Neural progenitor cell (in vitro differentiated cells): ENCODE data around the gene SAPCD1. TPM values are rescaled to one million over a fixed set of nuclear protein-coding genes. Genes with fewer than 3 reads are reported as not detected.
"Not testable (repeated sequence)": the region's sequence is repeated elsewhere in the genome, so short reads cannot be mapped to it uniquely, and the experiment has no call there.

Source experiments
- DNase-seq: peaks from one replicate; pipeline ENCODE4 v3.0.0-alpha.2; 2016; ENCODE audit warnings: low spot score
- H2AFZ ChIP-seq: fragments of 200-600 bp; sonication (generic); replicated peaks from 2 replicates; pipeline ENCODE4 v1.6.1; 2016; ENCODE audit warnings: antibody characterized with exemption
- H3F3A ChIP-seq: fragments of 200-600 bp; sonication (generic); 2 replicates; pipeline ENCODE4 v1.6.1; 2016; ENCODE audit warnings: antibody characterized with exemption, low read depth
- H3K27ac ChIP-seq: fragments of 200-600 bp; sonication (generic); 2 replicates; pipeline ENCODE4 v1.5.1; 2016; ENCODE audit warnings: mild to moderate bottlenecking
- H3K27me3 ChIP-seq: fragments of 200-600 bp; sonication (generic); 2 replicates; pipeline ENCODE4 v1.6.1; 2016; ENCODE audit warnings: mild to moderate bottlenecking, moderate library complexity
- H3K36me3 ChIP-seq: fragments of 200-600 bp; sonication (generic); 2 replicates; pipeline ENCODE4 v1.5.1; 2016
- H3K4me1 ChIP-seq: fragments of 200-600 bp; sonication (generic); 2 replicates; pipeline ENCODE4 v1.6.1; 2016; ENCODE audit warnings: mixed run types
- H3K4me2 ChIP-seq: fragments of 200-600 bp; sonication (generic); 2 replicates; pipeline ENCODE4 v1.6.1; 2016
- H3K4me3 ChIP-seq: fragments of 200-600 bp; sonication (generic); 2 replicates; pipeline ENCODE4 v1.5.1; 2016
- H3K79me2 ChIP-seq: fragments of 200-600 bp; sonication (generic); 2 replicates; pipeline ENCODE4 v1.6.1; 2016; ENCODE audit warnings: low read depth
- H3K9ac ChIP-seq: fragments of 200-600 bp; sonication (generic); 2 replicates; pipeline ENCODE4 v1.6.1; 2016
- H3K9me3 ChIP-seq: fragments of 200-600 bp; sonication (generic); 2 replicates; pipeline ENCODE4 v1.5.1; 2016; ENCODE audit warnings: low read depth
- H4K20me1 ChIP-seq: fragments of 200-600 bp; sonication (generic); 2 replicates; pipeline ENCODE4 v1.6.1; 2016; ENCODE audit warnings: low read depth
- H3K27ac Mint-ChIP-seq: 3 replicates; pipeline ENCODE4 v1.8.0; 2021; ENCODE audit warnings: mixed read lengths
- H3K27me3 Mint-ChIP-seq: 2 replicates; pipeline ENCODE4 v1.8.0; 2022; ENCODE audit warnings: low read depth, mild to moderate bottlenecking, inconsistent platforms, moderate library complexity, mixed read lengths; ENCODE audit not compliant: insufficient read depth
- H3K36me3 Mint-ChIP-seq: 3 replicates; pipeline ENCODE4 v1.8.0; 2021; ENCODE audit warnings: mixed read lengths
- H3K4me1 Mint-ChIP-seq: 3 replicates; pipeline ENCODE4 v1.8.0; 2021; ENCODE audit warnings: mixed read lengths
- H3K4me3 Mint-ChIP-seq: 3 replicates; pipeline ENCODE4 v1.8.0; 2021; ENCODE audit warnings: mild to moderate bottlenecking, moderate library complexity, mixed read lengths
- H3K9me3 Mint-ChIP-seq: 3 replicates; pipeline ENCODE4 v1.8.0; 2020; ENCODE audit warnings: mixed read lengths
- CTCF ChIP-seq: fragments of 200-600 bp; sonication (generic); IDR thresholded peaks from 2 replicates; pipeline ENCODE4 v1.5.1; 2017; ENCODE audit warnings: antibody characterized with exemption, mild to moderate bottlenecking
- EZH2 ChIP-seq: fragments of 200-600 bp; sonication (generic); IDR thresholded peaks from 2 replicates; pipeline ENCODE4 v1.6.1; 2017; ENCODE audit warnings: antibody characterized with exemption, mild to moderate bottlenecking, moderate library complexity
- EZH2phosphoT487 ChIP-seq: fragments of 200-600 bp; sonication (generic); IDR thresholded peaks from 2 replicates; pipeline ENCODE4 v1.6.1; 2017; ENCODE audit warnings: antibody characterized with exemption
- total RNA-seq: library from RNA; depleted of rRNA; stranded (reverse); fragments of >200 nt; gene quantifications from 2 replicates; pipeline ENCODE4 v1.2.3, GENCODE V29; 2015; ENCODE audit warnings: low replicate concordance

SAPCD1 gene
- total RNA-seq, 1 donor from 2014 or later = 11.9 TPM

- Histone ChIP-seq H3K4me2 (peak within 1 kb of the TSS; percentile 97), H3K79me2 (peaks cover 50% of the 10 kb centered on the region), H2AFZ (peak within 1 kb of the TSS; percentile 79), H3F3A (peaks cover 24% of the 10 kb centered on the region), H3K9me3 (no peaks in the 10 kb centered on the region), H4K20me1 (no peaks in the 10 kb centered on the region), H3K27me3 (no peaks in the 10 kb centered on the region), H3K4me1 (peaks cover 13% of the 10 kb centered on the region), H3K27ac (peak within 1 kb of the TSS; percentile 89), H3K36me3 (no peaks in the 10 kb centered on the region), H3K9ac (peak within 1 kb of the TSS; percentile 79), H3K4me3 (peak within 1 kb of the TSS; percentile 89)
- peak within 1 kb of the TSS; percentile 93 for H3K4me3 Mint-ChIP-seq
- peaks cover 7% of the 10 kb centered on the region for H3K4me1 Mint-ChIP-seq
- no peak for TF ChIP-seq EZH2phosphoT487
- peak; percentile 54 for TF ChIP-seq CTCF
- peak within 1 kb of the TSS; percentile 36 for H3K27ac Mint-ChIP-seq
- no peaks in the 10 kb centered on the region for H3K9me3 Mint-ChIP-seq
- peaks cover 4% of the 10 kb centered on the region for H3K27me3 Mint-ChIP-seq
- peak; percentile 99 for DNase-seq
- peaks cover 2% of the 10 kb centered on the region for H3K36me3 Mint-ChIP-seq
These were observed 44.2 kb downstream of the SAPCD1 start, which contains the start of gene LSM2 for GRCh38 chr6:31806470-31807272. Gene LSM2 (minus strand): TSS chr6:31806966. CDS start chr6:31806757, 209 bp downstream.

GRCh38 chr6:31808599-31808998 lies 46.1 kb downstream of the SAPCD1 start:
- not testable (repeated sequence) for H3K27ac ChIP-seq, H2AFZ ChIP-seq, H3K9me3 Mint-ChIP-seq, H3K27me3 ChIP-seq, H3K27me3 Mint-ChIP-seq, DNase-seq, H3K36me3 ChIP-seq, H3K9ac ChIP-seq, H3K4me2 ChIP-seq, H3K9me3 ChIP-seq, H3K4me3 ChIP-seq, H3K4me3 Mint-ChIP-seq, H3K36me3 Mint-ChIP-seq, H3K4me1 Mint-ChIP-seq, H3K27ac Mint-ChIP-seq, H4K20me1 ChIP-seq
- H3K4me1 ChIP-seq = peaks cover 13% of the 10 kb centered on the region
- H3K79me2 ChIP-seq = peaks cover 31% of the 10 kb centered on the region
- peaks cover 34% of the 10 kb centered on the region for H3F3A ChIP-seq

GRCh38 chr6:31811645-31812044 lies 49.2 kb downstream of the SAPCD1 start:
- Mint-ChIP-seq H3K36me3 (no peaks in the 10 kb centered on the region), H3K4me1 (peaks cover 10% of the 10 kb centered on the region), H3K27ac (no peak overlapping the region), H3K4me3 (no peak overlapping the region), H3K9me3 (peaks cover 2% of the 10 kb centered on the region), H3K27me3 (peaks cover 8% of the 10 kb centered on the region)
- Histone ChIP-seq H3K9ac (no peak overlapping the region), H3K36me3 (no peaks in the 10 kb centered on the region), H3K79me2 (peaks cover under 1% of the 10 kb centered on the region), H4K20me1 (no peaks in the 10 kb centered on the region), H3K4me2 (no peak overlapping the region), H3K27me3 (no peaks in the 10 kb centered on the region), H2AFZ (no peak overlapping the region), H3K4me3 (no peak overlapping the region), H3F3A (peaks cover 35% of the 10 kb centered on the region), H3K9me3 (no peaks in the 10 kb centered on the region), H3K27ac (no peak overlapping the region), H3K4me1 (peaks cover 11% of the 10 kb centered on the region)
- TF ChIP-seq CTCF = no peak
- TF ChIP-seq EZH2 = no peak
- no peak for TF ChIP-seq EZH2phosphoT487
- DNase-seq = no peak

GRCh38 chr6:31813465-31813849 lies 51.0 kb downstream of the SAPCD1 start:
- peaks cover 13% of the 10 kb centered on the region for H3K4me1 Mint-ChIP-seq
- Histone ChIP-seq H4K20me1 (no peaks in the 10 kb centered on the region), H3K4me3 (no peak overlapping the region), H3K27ac (no peak overlapping the region), H3K9me3 (no peaks in the 10 kb centered on the region), H3K4me2 (no peak overlapping the region), H3K79me2 (peaks cover 11% of the 10 kb centered on the region), H3K9ac (no peak overlapping the region), H2AFZ (no peak overlapping the region), H3F3A (peaks cover 32% of the 10 kb centered on the region), H3K4me1 (peaks cover 13% of the 10 kb centered on the region), H3K36me3 (no peaks in the 10 kb centered on the region), H3K27me3 (no peaks in the 10 kb centered on the region)
- H3K36me3 Mint-ChIP-seq = peaks cover 4% of the 10 kb centered on the region
- peaks cover 8% of the 10 kb centered on the region for H3K27me3 Mint-ChIP-seq
- no peak for TF ChIP-seq EZH2
- no peak for TF ChIP-seq CTCF
- no peak for TF ChIP-seq EZH2phosphoT487
- H3K4me3 Mint-ChIP-seq = no peak overlapping the region
- peaks cover 13% of the 10 kb centered on the region for H3K9me3 Mint-ChIP-seq
- DNase-seq = no peak
- no peak overlapping the region for H3K27ac Mint-ChIP-seq
